GM12875 (cell line): Measurements from ENCODE around the gene BARX2.

Experiments
- H3K4me3 ChIP-seq: one replicate; pipeline ENCODE4 v1.5.1; 2011; ENCODE audit warnings: low read depth, low read length, control low read depth
- CTCF ChIP-seq: IDR thresholded peaks from 2 replicates; pipeline ENCODE4 v1.5.1; 2011; ENCODE audit warnings: low read depth, mild to moderate bottlenecking, control low read depth, inconsistent platforms, low read length, moderate library complexity, borderline replicate concordance; ENCODE audit not compliant: insufficient read depth

Gene BARX2

GRCh38 chr11:129442171-129442570 lies 66.5 kb downstream of the BARX2 start:
- no peak overlapping the region for H3K4me3 ChIP-seq
- TF ChIP-seq CTCF: no peak

- no peak for TF ChIP-seq CTCF
- H3K4me3 ChIP-seq: no peak overlapping the region
Observed at GRCh38 chr11:129443276-129443675, 67.6 kb downstream of the BARX2 start.

GRCh38 chr11:129444274-129444673 lies 68.6 kb downstream of the BARX2 start:
- TF ChIP-seq CTCF: no peak

GRCh38 chr11:129445226-129445625 lies 69.6 kb downstream of the BARX2 start:
- no peak for TF ChIP-seq CTCF
- no peak overlapping the region for H3K4me3 ChIP-seq

More at GRCh38 chr11:129444274-129444673, 68.6 kb downstream of the BARX2 start:
- no peak overlapping the region for H3K4me3 ChIP-seq

GRCh38 chr11:129446572-129446971 lies 70.9 kb downstream of the BARX2 start:
- no peak for TF ChIP-seq CTCF
- no peak overlapping the region for H3K4me3 ChIP-seq

- no peak for TF ChIP-seq CTCF
- H3K4me3 ChIP-seq: no peak overlapping the region
Observed at GRCh38 chr11:129447654-129448239, 72.1 kb downstream of the BARX2 start.

- H3K4me3 ChIP-seq: no peak overlapping the region
- no peak for TF ChIP-seq CTCF
Observed at GRCh38 chr11:129451524-129451923, 75.9 kb downstream of the BARX2 start.
